ENCODE data around the gene NECTIN2.

The NECTIN2 gene

GRCh38 chr19:44879309-44880065 is 33.4 kb downstream of the NECTIN2 start:
- TF ChIP-seq POLR2AphosphoS5 (IDR thresholded peaks at IDR 0.05; ENCODE audit: low read depth, low read length) (no peak), REST (IDR thresholded peaks at IDR 0.05; ENCODE audit: insufficient read depth in 1 of 2, low read depth in 2 of 2, low read length in 2 of 2) (no peak), FOXP2 (optimal IDR thresholded peaks at IDR 0.05; ENCODE audit: borderline replicate concordance, extremely low read depth, extremely low read length, insufficient read depth) (no peak), SIN3A (IDR thresholded peaks at IDR 0.05; ENCODE audit: borderline replicate concordance, insufficient read depth, low read length) (no peak), TAF1 (IDR thresholded peaks at IDR 0.05; ENCODE audit: borderline replicate concordance, insufficient read depth, low read length) (no peak)

DNA sequence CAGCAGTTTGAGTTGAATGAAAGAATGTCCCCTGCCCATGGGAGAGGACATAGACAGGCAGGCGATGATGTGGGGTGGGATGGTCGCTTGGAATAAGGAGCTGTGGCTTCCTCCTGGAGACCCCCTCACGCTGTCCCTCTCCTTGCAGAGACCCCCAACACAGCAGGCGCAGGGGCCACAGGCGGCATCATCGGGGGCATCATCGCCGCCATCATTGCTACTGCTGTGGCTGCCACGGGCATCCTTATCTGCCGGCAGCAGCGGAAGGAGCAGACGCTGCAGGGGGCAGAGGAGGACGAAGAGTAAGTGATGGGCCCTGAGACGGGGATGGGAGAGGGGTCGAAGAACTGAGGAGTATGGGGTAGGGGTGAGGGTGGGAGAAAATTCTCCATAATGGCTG is 36.0 kb downstream of the NECTIN2 start:
- TF ChIP-seq REST (IDR thresholded peaks at IDR 0.05; ENCODE audit: insufficient read depth in 1 of 2, low read depth in 2 of 2, low read length in 2 of 2) (no peak), FOXP2 (optimal IDR thresholded peaks at IDR 0.05; ENCODE audit: borderline replicate concordance, extremely low read depth, extremely low read length, insufficient read depth) (no peak), TAF1 (IDR thresholded peaks at IDR 0.05; ENCODE audit: borderline replicate concordance, insufficient read depth, low read length) (no peak), SIN3A (IDR thresholded peaks at IDR 0.05; ENCODE audit: borderline replicate concordance, insufficient read depth, low read length) (no peak), POLR2AphosphoS5 (IDR thresholded peaks at IDR 0.05; ENCODE audit: low read depth, low read length) (no peak)

DNA sequence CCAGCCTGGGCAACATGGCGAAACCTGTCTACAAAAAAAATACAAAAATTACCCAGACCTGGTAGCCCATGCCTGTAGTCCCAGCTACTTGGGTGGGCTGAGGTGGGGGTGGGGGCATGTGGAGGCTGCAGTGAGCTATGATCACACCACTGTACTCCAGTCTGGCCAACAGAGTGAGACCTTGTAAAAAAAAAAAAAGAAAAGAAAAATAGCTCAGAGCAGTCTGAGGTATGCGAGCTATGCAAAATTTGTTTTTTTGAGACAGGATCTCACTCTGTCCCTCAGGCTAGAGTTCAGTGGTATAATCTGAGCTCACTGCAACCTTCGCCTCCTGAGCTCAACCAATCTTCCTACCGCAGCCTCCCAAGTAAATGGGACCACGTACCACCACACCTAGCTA is 37.8 kb downstream of the NECTIN2 start:
- TF ChIP-seq REST (IDR thresholded peaks at IDR 0.05; ENCODE audit: insufficient read depth in 1 of 2, low read depth in 2 of 2, low read length in 2 of 2) (no peak), TAF1 (IDR thresholded peaks at IDR 0.05; ENCODE audit: borderline replicate concordance, insufficient read depth, low read length) (no peak), POLR2AphosphoS5 (IDR thresholded peaks at IDR 0.05; ENCODE audit: low read depth, low read length) (no peak), FOXP2 (optimal IDR thresholded peaks at IDR 0.05; ENCODE audit: borderline replicate concordance, extremely low read depth, extremely low read length, insufficient read depth) (no peak), SIN3A (IDR thresholded peaks at IDR 0.05; ENCODE audit: borderline replicate concordance, insufficient read depth, low read length) (no peak)

- TF ChIP-seq SIN3A (IDR thresholded peaks at IDR 0.05; ENCODE audit: borderline replicate concordance, insufficient read depth, low read length) (no peak), FOXP2 (optimal IDR thresholded peaks at IDR 0.05; ENCODE audit: borderline replicate concordance, extremely low read depth, extremely low read length, insufficient read depth) (no peak), REST (IDR thresholded peaks at IDR 0.05; ENCODE audit: insufficient read depth in 1 of 2, low read depth in 2 of 2, low read length in 2 of 2) (no peak), POLR2AphosphoS5 (IDR thresholded peaks at IDR 0.05; ENCODE audit: low read depth, low read length) (no peak), TAF1 (IDR thresholded peaks at IDR 0.05; ENCODE audit: borderline replicate concordance, insufficient read depth, low read length) (no peak)
Measured at GRCh38 chr19:44884566-44884965, 38.5 kb downstream of the NECTIN2 start.
